GM23338 (cell line): ENCODE measurements around the gene PLP2. TPM values are rescaled to one million over a fixed set of nuclear protein-coding genes. Genes with fewer than 3 reads are reported as not detected.

ENCODE experiments used
- ATAC-seq: fragments of 200-7000 bp; cut with Tn5 transposase; 3 replicates; pipeline ENCODE4 v1.9.1; 2020
- DNase-seq: peaks from one replicate; pipeline ENCODE4 v3.0.0-alpha.2; 2015; ENCODE audit warnings: low spot score
- H2AFZ ChIP-seq: fragments of 200-600 bp; sonication (generic); 2 replicates; pipeline ENCODE4 v1.8.0; 2016; ENCODE audit warnings: antibody characterized with exemption, mild to moderate bottlenecking, moderate library complexity
- H3F3A ChIP-seq: fragments of 200-600 bp; sonication (generic); replicated peaks from 2 replicates; pipeline ENCODE4 v1.8.0; 2017; ENCODE audit warnings: antibody characterized with exemption, mixed run types, low read depth
- H3K27ac ChIP-seq: fragments of 200-600 bp; sonication (generic); 2 replicates; pipeline ENCODE4 v1.6.1; 2016; ENCODE audit warnings: low read depth
- H3K27me3 ChIP-seq: fragments of 200-600 bp; sonication (generic); 2 replicates; pipeline ENCODE4 v1.8.0; 2016; ENCODE audit warnings: mild to moderate bottlenecking, mixed run types, moderate library complexity; ENCODE audit not compliant: insufficient read depth
- H3K36me3 ChIP-seq: fragments of 200-600 bp; sonication (generic); 2 replicates; pipeline ENCODE4 v1.8.0; 2016; ENCODE audit warnings: mild to moderate bottlenecking; ENCODE audit not compliant: insufficient read depth
- H3K4me1 ChIP-seq: fragments of 200-600 bp; sonication (generic); 2 replicates; pipeline ENCODE4 v1.8.0; 2016; ENCODE audit warnings: mild to moderate bottlenecking, moderate library complexity; ENCODE audit not compliant: insufficient read depth
- H3K4me2 ChIP-seq: fragments of 200-600 bp; sonication (generic); 2 replicates; pipeline ENCODE4 v1.7.1; 2017; ENCODE audit warnings: mixed run types
- H3K4me3 ChIP-seq: fragments of 200-600 bp; sonication (generic); 2 replicates; pipeline ENCODE4 v1.6.1; 2016; ENCODE audit warnings: mixed run types
- H3K79me2 ChIP-seq: fragments of 200-600 bp; sonication (generic); replicated peaks from 2 replicates; pipeline ENCODE4 v1.8.0; 2017; ENCODE audit warnings: mild to moderate bottlenecking; ENCODE audit not compliant: insufficient read depth
- H3K9me2 ChIP-seq: fragments of 200-600 bp; sonication (generic); 2 replicates; pipeline ENCODE4 v1.8.0; 2017; ENCODE audit not compliant: insufficient read depth
- H4K20me1 ChIP-seq: fragments of 200-600 bp; sonication (generic); replicated peaks from 2 replicates; pipeline ENCODE4 v1.8.0; 2017; ENCODE audit warnings: mild to moderate bottlenecking; ENCODE audit not compliant: insufficient read depth
- H3K27ac Mint-ChIP-seq: 2 replicates; pipeline ENCODE4 v1.8.0; 2020; ENCODE audit warnings: inconsistent platforms, mild to moderate bottlenecking, moderate library complexity, mixed read lengths
- H3K27me3 Mint-ChIP-seq: 3 replicates; pipeline ENCODE4 v1.8.0; 2022; ENCODE audit warnings: low read depth, mild to moderate bottlenecking, moderate library complexity, mixed read lengths, inconsistent platforms; ENCODE audit not compliant: insufficient read depth, poor library complexity
- H3K36me3 Mint-ChIP-seq: 3 replicates; pipeline ENCODE4 v1.8.0; 2021; ENCODE audit warnings: low read depth, mild to moderate bottlenecking, inconsistent platforms, moderate library complexity, mixed read lengths
- H3K4me1 Mint-ChIP-seq: 3 replicates; pipeline ENCODE4 v1.8.0; 2020; ENCODE audit warnings: mild to moderate bottlenecking, inconsistent platforms, mixed read lengths
- H3K4me3 Mint-ChIP-seq: 3 replicates; pipeline ENCODE4 v1.8.0; 2021; ENCODE audit warnings: moderate library complexity, mild to moderate bottlenecking, inconsistent platforms, mixed read lengths
- H3K9me3 Mint-ChIP-seq: 3 replicates; pipeline ENCODE4 v1.8.0; 2020; ENCODE audit warnings: moderate library complexity, mild to moderate bottlenecking, inconsistent platforms, mixed read lengths
- CREB1 ChIP-seq: fragments of 250-450 bp; sonication (Bioruptor Pico); IDR thresholded peaks from 2 replicates; pipeline ENCODE4 v1.5.0; 2020; ENCODE audit warnings: low read depth, mild to moderate bottlenecking, moderate library complexity
- CTCF ChIP-seq, 2 experiments: fragments of 200-600 bp in 1 of 2; sonication (generic) in 1 of 2; conservative IDR thresholded peaks; 2 replicates each; pipeline versions ENCODE4 v1.5.1 to v1.6.1; 2016 to 2017; ENCODE audit warnings: antibody characterized with exemption in 2 of 2, low read depth in 2 of 2, mild to moderate bottlenecking in 2 of 2, moderate library complexity in 1 of 2
- EZH2 ChIP-seq: fragments of 200-600 bp; sonication (generic); IDR thresholded peaks from one replicate; pipeline ENCODE4 v1.8.0; 2017; ENCODE audit warnings: antibody characterized with exemption, mild to moderate bottlenecking, low read depth; ENCODE audit not compliant: unreplicated experiment
- EZH2phosphoT487 ChIP-seq: fragments of 200-600 bp; sonication (generic); IDR thresholded peaks from one replicate; pipeline ENCODE4 v1.8.1; 2018; ENCODE audit warnings: antibody characterized with exemption; ENCODE audit not compliant: unreplicated experiment
- JUNB ChIP-seq: IDR thresholded peaks from one replicate; pipeline ENCODE4 v1.6.1; 2016; ENCODE audit warnings: antibody characterized with exemption; ENCODE audit not compliant: unreplicated experiment
- NANOG ChIP-seq: IDR thresholded peaks from 2 replicates; pipeline ENCODE4 v1.6.1; 2016; ENCODE audit warnings: antibody characterized with exemption, borderline replicate concordance
- POLR2AphosphoS5 ChIP-seq: IDR thresholded peaks from 2 replicates; pipeline ENCODE4 v1.6.1; 2016; ENCODE audit warnings: antibody characterized with exemption, low read depth
- REST ChIP-seq: IDR thresholded peaks from one replicate; pipeline ENCODE4 v1.6.1; 2018; ENCODE audit warnings: antibody characterized with exemption; ENCODE audit not compliant: unreplicated experiment
- STAT1 ChIP-seq: IDR thresholded peaks from one replicate; pipeline ENCODE4 v1.6.1; 2016; ENCODE audit warnings: antibody characterized with exemption; ENCODE audit not compliant: unreplicated experiment
- ZNF114 ChIP-seq: fragments of 250-450 bp; sonication (Bioruptor Pico); IDR thresholded peaks from 2 replicates; pipeline ENCODE4 v1.5.0; 2020; ENCODE audit warnings: mild to moderate bottlenecking, moderate library complexity
- ZNF331 ChIP-seq: fragments of 250-450 bp; sonication (Bioruptor Pico); IDR thresholded peaks from 2 replicates; pipeline ENCODE4 v1.5.0; 2020; ENCODE audit warnings: low read depth, mild to moderate bottlenecking, moderate library complexity
- polyA plus RNA-seq: library from polyadenylated mRNA; unstranded; fragments of >200 nt; fragmentation: Nextera tagmentation; extraction: Ambion mirVana; gene quantifications from 2 replicates; pipeline ENCODE4 v1.2.1, GENCODE V29; 2016
- total RNA-seq: library from RNA; depleted of rRNA; stranded (reverse); fragments of >200 nt; shearing (Covaris generic); gene quantifications from 2 replicates; pipeline ENCODE4 v1.2.3, GENCODE V29; 2014
- TF ChIP-seq, protein P1 (sequence below): IDR thresholded peaks from 2 replicates; pipeline ENCODE4 v1.6.1; 2016; ENCODE audit warnings: antibody characterized with exemption

The PLP2 gene
- total and polyA plus RNA-seq, 2 experiments from 2014 or later = 3.4 to 9.5 TPM

DNA sequence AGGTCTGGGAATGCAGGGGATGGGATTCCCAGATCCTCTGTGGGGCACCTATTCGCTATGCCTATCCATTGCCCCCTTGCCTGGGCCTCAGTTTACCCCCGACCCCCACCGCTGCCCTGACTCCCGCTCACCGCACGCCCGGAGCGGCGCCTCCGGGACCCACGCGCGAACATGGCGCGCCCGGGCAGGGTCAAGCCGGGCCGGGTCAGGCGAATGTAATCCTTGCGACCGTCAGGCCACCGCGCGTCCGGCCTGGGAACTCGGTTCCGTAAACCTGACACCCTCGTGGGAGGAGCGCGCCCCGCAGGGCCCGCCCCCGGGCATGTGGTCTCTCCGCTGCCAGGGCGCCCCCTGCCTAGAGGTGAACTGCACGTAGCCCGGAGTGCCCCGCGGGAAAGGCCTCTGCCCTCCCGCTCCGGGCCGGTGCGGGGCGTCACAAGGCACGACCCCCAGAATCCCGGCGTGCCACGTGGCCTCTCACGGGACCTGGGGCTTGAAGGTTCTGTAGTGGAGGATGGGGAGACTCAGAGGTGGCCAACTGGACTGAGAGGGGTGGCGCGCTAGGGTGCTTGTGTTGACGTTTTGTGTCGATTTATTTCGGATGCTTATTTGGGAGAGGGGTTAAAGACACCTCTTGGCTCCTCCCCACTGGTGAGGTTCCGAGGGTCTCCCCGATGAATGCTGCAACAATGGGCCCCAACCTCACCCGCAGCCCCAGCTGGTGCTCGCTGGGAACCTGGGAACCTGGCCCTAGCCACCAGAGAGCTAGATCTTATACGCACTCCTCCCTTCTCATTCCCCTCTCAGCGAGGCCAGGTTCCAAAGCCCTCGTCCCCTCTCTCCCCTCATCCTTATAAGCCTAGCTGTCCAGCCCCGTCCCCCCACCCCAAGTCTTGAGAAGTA is 14.7 kb downstream of the PLP2 start, which contains the start of gene PRICKLE3:
PRICKLE3 (minus strand) TSS at position 249 of the 903 bp plus-strand sequence; CDS start at position 173, 76 bp downstream.
- Mint-ChIP-seq H3K27ac (peak within 1 kb of the TSS; percentile 82), H3K4me3 (peak within 1 kb of the TSS; percentile 80), H3K27me3 (peaks cover 14% of the 10 kb centered on the region), H3K4me1 (peaks cover 16% of the 10 kb centered on the region), H3K36me3 (peaks cover 8% of the 10 kb centered on the region; the same call in 2 of the 3 replicates), H3K9me3 (no peaks in the 10 kb centered on the region)
- H3K4me3 ChIP-seq = peak within 1 kb of the TSS; percentile 63
- ATAC-seq (peak; percentile 18), DNase-seq (peak; percentile 82)
- no peak within 1 kb of the TSS for H3K27ac ChIP-seq
- peak within 1 kb of the TSS; percentile 80 for H3K4me2 ChIP-seq
- no peaks in the 10 kb centered on the region; the same call in 1 of the 2 replicates for H3F3A ChIP-seq
- peak within 1 kb of the TSS; percentile 23; the same call in 1 of the 2 replicates for H2AFZ ChIP-seq
- no peaks in the 10 kb centered on the region for H3K4me1 ChIP-seq
- no peaks in the 10 kb centered on the region for H3K79me2 ChIP-seq
- no peaks in the 10 kb centered on the region for H3K36me3 ChIP-seq
- H4K20me1 ChIP-seq = no peaks in the 10 kb centered on the region
- no peaks in the 10 kb centered on the region for H3K9me2 ChIP-seq
- TF ChIP-seq POLR2AphosphoS5 (peak; percentile 61), STAT1 (no peak), CTCF (conservative IDR thresholded peaks at IDR 0.05; ENCODE audit: low read depth in 2 of 2) (peak; percentile 19 to 55; a peak in 3 of 4 replicates)
- no peaks in the 10 kb centered on the region for H3K27me3 ChIP-seq

- Histone ChIP-seq H3K79me2 (no peaks in the 10 kb centered on the region), H3K27me3 (no peaks in the 10 kb centered on the region), H4K20me1 (no peaks in the 10 kb centered on the region), H3K27ac (no peak overlapping the region), H3K9me2 (no peaks in the 10 kb centered on the region), H3K4me2 (peak overlapping the region; percentile 80), H3F3A (no peaks in the 10 kb centered on the region; the same call in 1 of the 2 replicates), H3K36me3 (no peaks in the 10 kb centered on the region), H3K4me3 (peak overlapping the region; percentile 63), H3K4me1 (no peaks in the 10 kb centered on the region), H2AFZ (peak overlapping the region; percentile 23; the same call in 1 of the 2 replicates)
- Mint-ChIP-seq H3K27ac (no peak overlapping the region), H3K4me1 (peaks cover 16% of the 10 kb centered on the region), H3K36me3 (peaks cover 8% of the 10 kb centered on the region; the same call in 2 of the 3 replicates), H3K27me3 (peaks cover 14% of the 10 kb centered on the region), H3K4me3 (peak overlapping the region; percentile 80), H3K9me3 (no peaks in the 10 kb centered on the region)
- ATAC-seq = no peak
- DNase-seq = peak; percentile 48
- TF ChIP-seq ZNF114 (CRISPR knock-in tag) (no peak), STAT1 (no peak), CTCF (conservative IDR thresholded peaks at IDR 0.05; ENCODE audit: low read depth in 2 of 2) (no peak), POLR2AphosphoS5 (no peak), ZNF331 (no peak), EZH2 (no peak), NANOG (no peak), CREB1 (no peak), REST (no peak), EZH2phosphoT487 (no peak), JUNB (no peak)
- TF ChIP-seq, protein P1, sequence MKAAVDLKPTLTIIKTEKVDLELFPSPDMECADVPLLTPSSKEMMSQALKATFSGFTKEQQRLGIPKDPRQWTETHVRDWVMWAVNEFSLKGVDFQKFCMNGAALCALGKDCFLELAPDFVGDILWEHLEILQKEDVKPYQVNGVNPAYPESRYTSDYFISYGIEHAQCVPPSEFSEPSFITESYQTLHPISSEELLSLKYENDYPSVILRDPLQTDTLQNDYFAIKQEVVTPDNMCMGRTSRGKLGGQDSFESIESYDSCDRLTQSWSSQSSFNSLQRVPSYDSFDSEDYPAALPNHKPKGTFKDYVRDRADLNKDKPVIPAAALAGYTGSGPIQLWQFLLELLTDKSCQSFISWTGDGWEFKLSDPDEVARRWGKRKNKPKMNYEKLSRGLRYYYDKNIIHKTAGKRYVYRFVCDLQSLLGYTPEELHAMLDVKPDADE = no peak
These were observed 15.3 kb downstream of the PLP2 start for GRCh38 chrX:49187028-49187394.
